Liver (tissue), 9 donors: ENCODE data around the gene PLEKHG4. TPM values are rescaled to one million over a fixed set of nuclear protein-coding genes. Genes with fewer than 3 reads are reported as not detected.
A peak's percentile ranks its signal among the peaks of the same experiment; 100 is the strongest.

Experiments used
- DNase-seq: peaks from one replicate; pipeline ENCODE4 v3.0.0-alpha.2; 2017; ENCODE audit warnings: low spot score
- H3K27ac ChIP-seq, 2 donors: one replicate each; pipeline ENCODE4 v1.7.0; 2013; ENCODE audit warnings: inconsistent platforms in 2 of 2, low read length in 2 of 2, control low read depth in 1 of 2, low read depth in 1 of 2, mild to moderate bottlenecking in 1 of 2
- H3K27me3 ChIP-seq, 4 donors: one replicate each; pipeline versions ENCODE4 v1.6.1 to v1.7.0; 2013; ENCODE audit warnings: low read length in 3 of 4, inconsistent platforms in 1 of 4, mild to moderate bottlenecking in 1 of 4, moderate library complexity in 1 of 4; ENCODE audit not compliant: control insufficient read depth in 4 of 4, insufficient read depth in 4 of 4
- H3K36me3 ChIP-seq, 4 donors: one replicate each; pipeline versions ENCODE4 v1.6.1 to v1.7.0; 2013; ENCODE audit warnings: low read length in 3 of 4, mild to moderate bottlenecking in 3 of 4, low read depth in 1 of 4, moderate library complexity in 1 of 4; ENCODE audit not compliant: control insufficient read depth in 4 of 4, insufficient read depth in 3 of 4
- H3K4me1 ChIP-seq, 4 donors: one replicate each; pipeline versions ENCODE4 v1.6.1 to v1.7.0; 2013; ENCODE audit warnings: low read length in 3 of 4, mild to moderate bottlenecking in 3 of 4, moderate library complexity in 1 of 4; ENCODE audit not compliant: control insufficient read depth in 4 of 4, insufficient read depth in 4 of 4
- H3K4me3 ChIP-seq, 3 donors: one replicate each; pipeline versions ENCODE4 v1.6.1 to v1.7.0; 2013; ENCODE audit warnings: low read length in 3 of 3, control low read depth in 1 of 3, low read depth in 1 of 3, mild to moderate bottlenecking in 1 of 3
- H3K9ac ChIP-seq, 2 donors: one replicate each; pipeline ENCODE4 v1.7.0; 2013; ENCODE audit warnings: low read length in 2 of 2, mild to moderate bottlenecking in 2 of 2, moderate library complexity in 2 of 2, control low read depth in 1 of 2, low read depth in 1 of 2
- H3K9me3 ChIP-seq, 4 donors: one replicate each; pipeline versions ENCODE4 v1.6.1 to v1.7.0; 2013; ENCODE audit warnings: low read length in 3 of 4; ENCODE audit not compliant: control insufficient read depth in 4 of 4
- EGR1 ChIP-seq, 2 donors: IDR thresholded peaks; 2 replicates each; pipeline ENCODE4 v1.6.1; 2016 to 2018; ENCODE audit warnings: antibody characterized with exemption in 2 of 2, low read depth in 2 of 2
- FOXA1 ChIP-seq: IDR thresholded peaks from 2 replicates; pipeline ENCODE4 v1.6.1; 2016; ENCODE audit warnings: antibody characterized with exemption
- FOXA2 ChIP-seq: IDR thresholded peaks from 2 replicates; pipeline ENCODE4 v1.6.1; 2016; ENCODE audit warnings: antibody characterized with exemption
- GABPA ChIP-seq, 2 donors: IDR thresholded peaks in 1 of 2; conservative IDR thresholded peaks in 1 of 2; 2 replicates each; pipeline ENCODE4 v1.6.1; 2016; ENCODE audit warnings: antibody characterized with exemption in 2 of 2, mild to moderate bottlenecking in 1 of 2, moderate library complexity in 1 of 2
- HNF4A ChIP-seq, 2 donors: conservative IDR thresholded peaks; 2 replicates each; pipeline ENCODE4 v1.6.1; 2016; ENCODE audit warnings: antibody characterized with exemption in 2 of 2, mild to moderate bottlenecking in 2 of 2
- HNF4G ChIP-seq: IDR thresholded peaks from 2 replicates; pipeline ENCODE4 v1.6.1; 2016; ENCODE audit warnings: antibody characterized with exemption
- JUND ChIP-seq, 2 donors: IDR thresholded peaks; 2 replicates each; pipeline ENCODE4 v1.6.1; 2016; ENCODE audit warnings: antibody characterized with exemption in 2 of 2
- NR2F2 ChIP-seq: IDR thresholded peaks from 2 replicates; pipeline ENCODE4 v1.6.1; 2016; ENCODE audit warnings: antibody characterized with exemption
- RAD21 ChIP-seq, 2 donors: IDR thresholded peaks; 2 replicates each; pipeline ENCODE4 v1.6.1; 2016; ENCODE audit warnings: antibody characterized with exemption in 2 of 2, mild to moderate bottlenecking in 2 of 2
- REST ChIP-seq: IDR thresholded peaks from 2 replicates; pipeline ENCODE4 v1.6.1; 2016; ENCODE audit warnings: antibody characterized with exemption, mild to moderate bottlenecking
- SP1 ChIP-seq: IDR thresholded peaks from 2 replicates; pipeline ENCODE4 v1.6.1; 2018; ENCODE audit warnings: antibody characterized with exemption, mild to moderate bottlenecking
- YY1 ChIP-seq: IDR thresholded peaks from 2 replicates; pipeline ENCODE4 v1.6.1; 2016; ENCODE audit warnings: antibody characterized with exemption, mild to moderate bottlenecking
- WGBS: extraction: QIAGEN DNeasy Blood & Tissue Kit; methylation state at CpG from one replicate; pipeline ENCODE4 v1.1.7; 2013; 5-methylcytosine and 5-hydroxymethylcytosine counted together
- polyA plus RNA-seq, 2 donors: library from polyadenylated mRNA; stranded (reverse) in 1 of 2; unstranded in 1 of 2; fragments of 200-250 nt in 1 of 2; fragments of >200 nt in 1 of 2; fragmentation: Nextera tagmentation in 1 of 2; extraction: Ambion mirVana in 1 of 2; gene quantifications; one replicate each; pipeline versions ENCODE4 v1.2.1 to v1.2.3, GENCODE V29; 2013 to 2015
- total RNA-seq, 2 donors: library from RNA; depleted of rRNA; stranded (reverse); fragments of >200 nt; gene quantifications; one replicate each; pipeline ENCODE4 v1.2.3, GENCODE V29; 2014
- TF ChIP-seq, protein P1 (sequence below): fragments of 150-350 bp; IDR thresholded peaks from 2 replicates; pipeline ENCODE4 v1.5.1; 2017; ENCODE audit warnings: improper control_type of control experiment, low read depth, low read length; ENCODE audit not compliant: missing input control
- TF ChIP-seq, protein P2 (sequence below): IDR thresholded peaks from 2 replicates; pipeline ENCODE4 v1.6.1; 2016; ENCODE audit warnings: antibody characterized with exemption
- TF ChIP-seq, protein P3 (sequence below): IDR thresholded peaks from 2 replicates; pipeline ENCODE4 v1.6.1; 2016; ENCODE audit warnings: antibody characterized with exemption
- donor health status: healthy.
- donor health status: healthy.
- donor health status: healthy.
- donor health status: healthy.
- donor health status: healthy.

The PLEKHG4 gene
- total and polyA plus RNA-seq, 4 donors = 0.21 to 2.6 (median 0.68) TPM

DNA sequence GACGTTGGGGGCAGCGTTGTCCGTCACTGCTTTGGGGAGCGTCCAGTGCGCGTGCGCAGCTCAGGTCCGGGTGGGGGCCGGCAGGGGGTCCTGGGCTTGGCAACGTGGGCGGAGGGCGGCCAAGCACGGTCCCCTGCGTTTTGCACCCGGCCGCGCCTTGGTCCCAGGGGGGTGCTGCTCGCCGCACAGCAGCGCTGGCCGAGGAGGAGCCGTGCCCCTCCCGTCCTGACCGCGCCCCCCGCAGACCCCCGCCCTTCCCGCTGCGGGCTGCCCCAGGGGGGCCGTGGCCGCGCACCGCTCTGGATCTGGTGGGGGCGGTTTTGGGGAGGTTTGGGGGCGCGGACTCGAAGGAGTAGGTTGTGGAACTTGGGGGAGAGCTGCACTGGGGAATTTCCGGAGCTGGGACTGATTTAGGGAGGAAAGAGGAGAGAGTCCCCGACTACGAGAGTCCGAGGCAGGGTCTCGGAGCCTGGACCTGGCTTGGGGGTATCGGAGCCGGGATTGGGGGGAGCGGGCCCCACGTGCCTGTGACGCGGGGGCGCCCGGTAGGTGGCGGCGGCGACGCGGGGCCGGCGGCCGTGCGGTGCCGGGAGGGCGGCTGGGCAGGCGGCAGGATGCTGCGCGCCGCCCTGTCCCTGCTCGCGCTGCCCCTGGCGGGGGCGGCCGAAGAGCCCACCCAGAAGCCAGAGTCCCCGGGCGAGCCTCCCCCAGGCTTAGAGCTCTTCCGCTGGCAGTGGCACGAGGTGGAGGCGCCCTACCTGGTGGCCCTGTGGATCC, 30.7 kb upstream of the PLEKHG4 start, which contains the start of gene SLC9A5:
TSS of gene SLC9A5 (plus strand) at position 579 of the 777 bp plus-strand sequence. CDS start at position 615, 36 bp downstream.
- H3K27ac ChIP-seq = no peak within 1 kb of the TSS
- 3% methylated on average over 75 of the region's 75 CpGs for WGBS
- H3K9ac ChIP-seq = no peak within 1 kb of the TSS
- TF ChIP-seq, protein P1, sequence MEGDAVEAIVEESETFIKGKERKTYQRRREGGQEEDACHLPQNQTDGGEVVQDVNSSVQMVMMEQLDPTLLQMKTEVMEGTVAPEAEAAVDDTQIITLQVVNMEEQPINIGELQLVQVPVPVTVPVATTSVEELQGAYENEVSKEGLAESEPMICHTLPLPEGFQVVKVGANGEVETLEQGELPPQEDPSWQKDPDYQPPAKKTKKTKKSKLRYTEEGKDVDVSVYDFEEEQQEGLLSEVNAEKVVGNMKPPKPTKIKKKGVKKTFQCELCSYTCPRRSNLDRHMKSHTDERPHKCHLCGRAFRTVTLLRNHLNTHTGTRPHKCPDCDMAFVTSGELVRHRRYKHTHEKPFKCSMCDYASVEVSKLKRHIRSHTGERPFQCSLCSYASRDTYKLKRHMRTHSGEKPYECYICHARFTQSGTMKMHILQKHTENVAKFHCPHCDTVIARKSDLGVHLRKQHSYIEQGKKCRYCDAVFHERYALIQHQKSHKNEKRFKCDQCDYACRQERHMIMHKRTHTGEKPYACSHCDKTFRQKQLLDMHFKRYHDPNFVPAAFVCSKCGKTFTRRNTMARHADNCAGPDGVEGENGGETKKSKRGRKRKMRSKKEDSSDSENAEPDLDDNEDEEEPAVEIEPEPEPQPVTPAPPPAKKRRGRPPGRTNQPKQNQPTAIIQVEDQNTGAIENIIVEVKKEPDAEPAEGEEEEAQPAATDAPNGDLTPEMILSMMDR = peak; percentile 17
- TF ChIP-seq GABPA (IDR thresholded peaks at IDR 0.05 in 1 of 2, conservative IDR thresholded peaks at IDR 0.05 in 1 of 2) = no peak
- H3K4me3 ChIP-seq = peak within 1 kb of the TSS in 1 of 3 donors; percentile 43
- H3K36me3 ChIP-seq = no peaks in the 10 kb centered on the region
- H3K27me3 ChIP-seq = peaks cover 0 to 13% (median 1%) of the 10 kb centered on the region in 4 donors
- H3K9me3 ChIP-seq = no peaks in the 10 kb centered on the region
- no peak for DNase-seq
- peaks cover 17 to 44% (median 30%) of the 10 kb centered on the region in 4 donors for H3K4me1 ChIP-seq

GRCh38 chr16:67249178-67250044, 29.9 kb upstream of the PLEKHG4 start:
- H3K9ac ChIP-seq = no peak overlapping the region
- no peaks in the 10 kb centered on the region for H3K36me3 ChIP-seq
- no peak for DNase-seq
- peaks cover 17 to 44% (median 28%) of the 10 kb centered on the region in 4 donors for H3K4me1 ChIP-seq
- H3K27ac ChIP-seq = no peak overlapping the region
- H3K27me3 ChIP-seq = peaks cover 0 to 13% (median 1%) of the 10 kb centered on the region in 4 donors
- 21% methylated on average over 22 of the region's 22 CpGs for WGBS
- H3K9me3 ChIP-seq = no peaks in the 10 kb centered on the region
- TF ChIP-seq NR2F2 (no peak), RAD21 (IDR thresholded peaks at IDR 0.05) (no peak), GABPA (IDR thresholded peaks at IDR 0.05 in 1 of 2, conservative IDR thresholded peaks at IDR 0.05 in 1 of 2) (no peak), EGR1 (IDR thresholded peaks at IDR 0.05; ENCODE audit: low read depth in 2 of 2) (no peak), REST (no peak), SP1 (no peak), HNF4A (conservative IDR thresholded peaks at IDR 0.05) (no peak), JUND (IDR thresholded peaks at IDR 0.05) (no peak), FOXA1 (no peak), HNF4G (no peak), YY1 (no peak), FOXA2 (no peak)
- TF ChIP-seq, protein P2, sequence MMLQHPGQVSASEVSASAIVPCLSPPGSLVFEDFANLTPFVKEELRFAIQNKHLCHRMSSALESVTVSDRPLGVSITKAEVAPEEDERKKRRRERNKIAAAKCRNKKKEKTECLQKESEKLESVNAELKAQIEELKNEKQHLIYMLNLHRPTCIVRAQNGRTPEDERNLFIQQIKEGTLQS = no peak
- TF ChIP-seq, protein P1 = no peak
- TF ChIP-seq, protein P3, sequence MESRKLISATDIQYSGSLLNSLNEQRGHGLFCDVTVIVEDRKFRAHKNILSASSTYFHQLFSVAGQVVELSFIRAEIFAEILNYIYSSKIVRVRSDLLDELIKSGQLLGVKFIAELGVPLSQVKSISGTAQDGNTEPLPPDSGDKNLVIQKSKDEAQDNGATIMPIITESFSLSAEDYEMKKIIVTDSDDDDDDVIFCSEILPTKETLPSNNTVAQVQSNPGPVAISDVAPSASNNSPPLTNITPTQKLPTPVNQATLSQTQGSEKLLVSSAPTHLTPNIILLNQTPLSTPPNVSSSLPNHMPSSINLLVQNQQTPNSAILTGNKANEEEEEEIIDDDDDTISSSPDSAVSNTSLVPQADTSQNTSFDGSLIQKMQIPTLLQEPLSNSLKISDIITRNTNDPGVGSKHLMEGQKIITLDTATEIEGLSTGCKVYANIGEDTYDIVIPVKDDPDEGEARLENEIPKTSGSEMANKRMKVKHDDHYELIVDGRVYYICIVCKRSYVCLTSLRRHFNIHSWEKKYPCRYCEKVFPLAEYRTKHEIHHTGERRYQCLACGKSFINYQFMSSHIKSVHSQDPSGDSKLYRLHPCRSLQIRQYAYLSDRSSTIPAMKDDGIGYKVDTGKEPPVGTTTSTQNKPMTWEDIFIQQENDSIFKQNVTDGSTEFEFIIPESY = no peak
- peak overlapping the region in 1 of 3 donors; percentile 43 for H3K4me3 ChIP-seq
